Esophagus mucosa (tissue), 1 donor: ENCODE measurements around the gene TFAM. TPM values are rescaled to one million over a fixed set of nuclear protein-coding genes. Genes with fewer than 3 reads are reported as not detected.

Experiments used
- ATAC-seq: fragments of 200-7000 bp; cut with Tn5 transposase; one replicate; pipeline ENCODE4 v1.9.1; 2020
- total RNA-seq: library from RNA; stranded (reverse); gene quantifications from one replicate; pipeline ENCODE4 v1.2.4, GENCODE V29; 2023
- donor health status: DM: yes; HTN: yes; CAD: no.

Gene TFAM
- total RNA-seq, 1 donor from 2014 or later: 19.9 TPM

DNA sequence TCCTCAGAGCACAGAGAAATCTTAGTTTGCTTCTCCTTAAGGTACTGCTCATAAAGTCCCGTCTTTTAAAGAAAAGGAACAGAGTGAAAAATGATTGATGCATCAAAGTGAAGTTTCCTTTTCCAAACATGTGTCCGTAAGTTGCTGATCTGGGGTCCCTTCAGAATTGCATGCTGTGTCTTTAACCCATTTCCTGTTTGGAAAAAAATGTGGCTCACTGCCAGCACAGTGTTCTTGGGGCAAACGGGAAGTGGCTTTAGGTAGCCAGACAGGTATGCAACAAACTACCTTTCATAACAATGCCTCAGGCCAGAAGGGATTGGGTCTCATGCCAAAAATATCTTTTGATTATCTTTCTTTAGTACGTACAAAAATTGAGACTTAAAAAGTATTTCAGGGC lies 50.9 kb downstream of the TFAM start:
- ATAC-seq: no peak

- no peak for ATAC-seq
Measured at GRCh38 chr10:58438340-58438871, 53.2 kb downstream of the TFAM start.

DNA sequence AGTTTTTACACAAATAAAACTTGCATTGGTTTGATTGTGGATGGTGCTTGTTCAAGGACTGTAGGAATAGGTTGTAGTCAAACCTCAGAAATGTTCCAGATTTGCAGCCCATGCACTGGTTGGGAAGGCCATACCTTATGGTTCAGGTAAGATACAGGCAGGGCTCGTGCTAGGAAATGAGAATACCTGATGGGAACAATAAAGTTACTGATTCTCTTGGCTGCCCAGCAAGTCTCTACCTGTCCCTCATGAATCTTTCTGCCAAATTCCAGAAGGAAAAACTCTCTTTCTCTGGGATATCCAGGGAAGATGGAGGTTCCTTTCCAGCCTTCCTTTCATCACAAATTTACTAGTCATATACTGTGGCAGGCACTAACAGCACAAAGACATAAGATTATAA lies 53.8 kb downstream of the TFAM start:
- no peak for ATAC-seq

GRCh38 chr10:58439632-58440364 lies 54.6 kb downstream of the TFAM start:
- no peak for ATAC-seq

- no peak for ATAC-seq
Measured at GRCh38 chr10:58440484-58440883, 55.3 kb downstream of the TFAM start.

- no peak for ATAC-seq
Measured at GRCh38 chr10:58444321-58444720, 59.1 kb downstream of the TFAM start.

DNA sequence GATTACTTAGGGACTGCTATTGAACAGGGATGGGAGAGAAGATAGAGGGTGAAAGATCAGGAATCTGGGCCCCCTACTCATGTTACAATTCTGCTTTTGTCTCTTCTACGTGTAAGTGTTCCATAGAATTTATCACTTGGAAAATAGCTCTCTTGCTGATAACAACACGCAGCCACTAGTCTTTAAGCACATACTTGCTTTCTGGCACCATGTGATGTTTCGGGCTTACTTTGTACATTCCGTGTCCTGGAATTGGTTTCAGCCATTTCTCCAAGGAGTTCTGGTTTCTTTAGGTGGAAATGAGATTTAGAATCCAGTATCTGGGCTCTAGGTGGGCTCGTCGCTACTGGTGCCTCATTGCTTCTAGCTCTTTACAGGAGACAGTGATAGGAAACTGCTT lies 59.7 kb downstream of the TFAM start:
- ATAC-seq: no peak

GRCh38 chr10:58448121-58448935 lies 63.1 kb downstream of the TFAM start:
- ATAC-seq: no peak

Other genes with a start within 250 kb of the TFAM start
- 5.9 TPM for gene IPMK, start 117.5 kb upstream of the TFAM start, total RNA-seq
- 32.8 TPM for gene CISD1, start 116.2 kb upstream of the TFAM start, total RNA-seq
- gene UBE2D1, start 50.4 kb upstream of the TFAM start, total RNA-seq: 10.6 TPM
- gene BICC1, start 127.5 kb downstream of the TFAM start, total RNA-seq: 0.32 TPM